Keratinocyte (primary cell): ENCODE measurements around the gene OLIG2. TPM values are rescaled to one million over a fixed set of nuclear protein-coding genes. Genes with fewer than 3 reads are reported as not detected.

Experiments used
- DNase-seq: peaks from one replicate; pipeline ENCODE4 v3.0.0-alpha.2; 2011; ENCODE audit warnings: low read depth, missing footprints, low spot score
- FAIRE-seq: peaks from 2 replicates; lab custom pipeline; 2011; peaks lifted over from hg19 to GRCh38; lab: Jason Lieb, UNC
- H2AFZ ChIP-seq: 2 replicates; pipeline ENCODE4 v1.6.0; 2012; ENCODE audit warnings: low read length, control low read depth, inconsistent platforms; ENCODE audit not compliant: control insufficient read depth
- H3K27ac ChIP-seq: 2 replicates; pipeline ENCODE4 v1.5.1; 2011; ENCODE audit warnings: low read length; ENCODE audit not compliant: control insufficient read depth, insufficient read depth
- H3K27me3 ChIP-seq: 3 replicates; pipeline ENCODE4 v1.6.0; 2011; ENCODE audit warnings: low read length; ENCODE audit not compliant: control insufficient read depth, insufficient read depth; ENCODE audit errors: extremely low read depth
- H3K36me3 ChIP-seq, 2 experiments: 2 replicates in 1 of 2; 3 replicates in 1 of 2; pipeline ENCODE4 v1.5.1; 2011; ENCODE audit warnings: low read length in 2 of 2, mild to moderate bottlenecking in 1 of 2; ENCODE audit not compliant: control insufficient read depth in 2 of 2, insufficient read depth in 2 of 2; ENCODE audit errors: extremely low read depth in 1 of 2
- H3K4me1 ChIP-seq: 3 replicates; pipeline ENCODE4 v1.5.1; 2011; ENCODE audit warnings: low read length; ENCODE audit not compliant: control insufficient read depth, insufficient read depth; ENCODE audit errors: extremely low read depth
- H3K4me2 ChIP-seq: 3 replicates; pipeline ENCODE4 v1.6.0; 2011; ENCODE audit warnings: low read depth, low read length; ENCODE audit not compliant: control insufficient read depth, insufficient read depth; ENCODE audit errors: extremely low read depth
- H3K4me3 ChIP-seq, 3 experiments: fragments of 200-600 bp in 1 of 3; sonication (generic) in 1 of 3; 2 replicates in 2 of 3; 3 replicates in 1 of 3; pipeline ENCODE4 v1.5.1; 2011 to 2016; ENCODE audit warnings: low read length in 3 of 3, mild to moderate bottlenecking in 3 of 3, control low read depth in 2 of 3, inconsistent platforms in 1 of 3, low read depth in 1 of 3, mixed read lengths in 1 of 3, mixed run types in 1 of 3, moderate library complexity in 1 of 3; ENCODE audit not compliant: control insufficient read depth in 2 of 3, insufficient read depth in 2 of 3; ENCODE audit errors: extremely low read depth in 1 of 3
- H3K79me2 ChIP-seq: 2 replicates; pipeline ENCODE4 v1.6.0; 2012; ENCODE audit warnings: low read length; ENCODE audit not compliant: control insufficient read depth, insufficient read depth
- H3K9ac ChIP-seq: 3 replicates; pipeline ENCODE4 v1.6.0; 2011; ENCODE audit warnings: low read length; ENCODE audit not compliant: control insufficient read depth, insufficient read depth; ENCODE audit errors: extremely low read depth
- H3K9me1 ChIP-seq: 3 replicates; pipeline ENCODE4 v1.6.0; 2011; ENCODE audit warnings: low read length; ENCODE audit not compliant: control insufficient read depth, insufficient read depth; ENCODE audit errors: extremely low read depth
- H3K9me3 ChIP-seq: 2 replicates; pipeline ENCODE4 v1.5.1; 2012; ENCODE audit warnings: low read depth, low read length; ENCODE audit not compliant: control insufficient read depth
- H4K20me1 ChIP-seq: 3 replicates; pipeline ENCODE4 v1.6.0; 2011; ENCODE audit warnings: low read length; ENCODE audit not compliant: control insufficient read depth, insufficient read depth; ENCODE audit errors: extremely low read depth
- CTCF ChIP-seq, 3 experiments: IDR thresholded peaks in 1 of 3; conservative IDR thresholded peaks in 1 of 3; optimal IDR thresholded peaks in 1 of 3; 2 replicates in 2 of 3; 3 replicates in 1 of 3; pipeline versions ENCODE3 to v1.5.1; 2011; ENCODE audit warnings: low read length in 3 of 3, mild to moderate bottlenecking in 3 of 3, moderate library complexity in 2 of 3, control low read depth in 1 of 3, inconsistent platforms in 1 of 3; ENCODE audit not compliant: insufficient read depth in 2 of 3; ENCODE audit errors: extremely low read depth in 1 of 3
- EZH2 ChIP-seq: IDR thresholded peaks from one replicate; pipeline ENCODE4 v1.6.1; 2012; ENCODE audit warnings: inconsistent platforms, mild to moderate bottlenecking, low read length, moderate library complexity
- dilution Hi-C: fragments of 300-500 bp; cut with MboI; formaldehyde crosslinking; loops from one replicate; pipeline ENCODE4 v1.7.0; 2020; ENCODE audit warnings: low sequenced_read_pairs; ENCODE audit not compliant: extremely low pct_ligation_motif_present
- polyA plus RNA-seq, 5 experiments: library from polyadenylated mRNA; depleted of rRNA in 3 of 5; stranded (reverse) in 3 of 5; stranded (forward) in 1 of 5; unstranded in 1 of 5; fragments of >200 nt; gene quantifications; 1 replicate in 1 of 5; 2 replicates in 3 of 5; 3 replicates in 1 of 5; pipeline versions ENCODE4 v1.2.1 to v1.2.3, GENCODE V29; 2011 to 2012; ENCODE audit warnings: missing spikeins in 2 of 5, low read depth in 1 of 5, low replicate concordance in 1 of 5

OLIG2 gene
- polyA plus RNA-seq, 1 donor (not counting 4 experiments of a cell fraction or from before 2014, with no cell fraction given): not detected

GRCh38 chr21:33010931-33011330 lies 14.8 kb upstream of the OLIG2 start:
- DNase-seq: no peak
- H3K27me3 ChIP-seq: peaks cover 8% of the 10 kb centered on the region
- H2AFZ ChIP-seq: no peak overlapping the region
- H3K9ac ChIP-seq: no peak overlapping the region
- no peaks in the 10 kb centered on the region for H4K20me1 ChIP-seq
- H3K9me3 ChIP-seq: no peaks in the 10 kb centered on the region
- TF ChIP-seq CTCF (optimal IDR thresholded peaks at IDR 0.05 in 1 of 3, IDR thresholded peaks at IDR 0.05 in 1 of 3, conservative IDR thresholded peaks at IDR 0.05 in 1 of 3; ENCODE audit: extremely low read depth in 1 of 3, insufficient read depth in 2 of 3, low read length in 3 of 3) (no peak), EZH2 (no peak)
- H3K27ac ChIP-seq: no peak overlapping the region
- dilution Hi-C loops: no loop called here
- peaks cover 2% of the 10 kb centered on the region for H3K4me1 ChIP-seq
- H3K4me3 ChIP-seq: no peak overlapping the region
- no peaks in the 10 kb centered on the region for H3K79me2 ChIP-seq
- no peak overlapping the region for H3K4me2 ChIP-seq
- FAIRE-seq: no peak
- H3K9me1 ChIP-seq: no peaks in the 10 kb centered on the region
- H3K36me3 ChIP-seq: no peaks in the 10 kb centered on the region

- dilution Hi-C loops: no loop called here
- H3K9ac ChIP-seq: no peak overlapping the region
- no peaks in the 10 kb centered on the region for H3K79me2 ChIP-seq
- H3K4me2 ChIP-seq: no peak overlapping the region
- DNase-seq (peak; percentile 36), FAIRE-seq (no peak)
- no peaks in the 10 kb centered on the region for H4K20me1 ChIP-seq
- H3K4me1 ChIP-seq: peaks cover 2% of the 10 kb centered on the region
- TF ChIP-seq CTCF (optimal IDR thresholded peaks at IDR 0.05 in 1 of 3, IDR thresholded peaks at IDR 0.05 in 1 of 3, conservative IDR thresholded peaks at IDR 0.05 in 1 of 3; ENCODE audit: extremely low read depth in 1 of 3, insufficient read depth in 2 of 3, low read length in 3 of 3) (no peak), EZH2 (no peak)
- no peak overlapping the region for H2AFZ ChIP-seq
- H3K27me3 ChIP-seq: peaks cover 8% of the 10 kb centered on the region
- H3K9me1 ChIP-seq: no peaks in the 10 kb centered on the region
- no peaks in the 10 kb centered on the region for H3K36me3 ChIP-seq
- H3K9me3 ChIP-seq: no peaks in the 10 kb centered on the region
- H3K27ac ChIP-seq: no peak overlapping the region
- H3K4me3 ChIP-seq: no peak overlapping the region
These were observed 14.3 kb upstream of the OLIG2 start for GRCh38 chr21:33011462-33011861.
